SU-DHL-6 (cell line): ENCODE measurements around the gene LRRC18.

Experiments used
- H2AFZ ChIP-seq: fragments of 200-600 bp; sonication (generic); 2 replicates; pipeline ENCODE4 v1.6.1; 2014; ENCODE audit warnings: low read depth, mild to moderate bottlenecking, moderate library complexity, mixed read lengths, antibody characterized with exemption, low read length; ENCODE audit not compliant: severe bottlenecking
- H3F3A ChIP-seq: fragments of 200-600 bp; shearing (Covaris generic); 2 replicates; pipeline ENCODE4 v1.6.0; 2016; ENCODE audit warnings: antibody characterized with exemption, mild to moderate bottlenecking; ENCODE audit not compliant: insufficient read depth
- H3K27ac ChIP-seq: fragments of 200-600 bp; sonication (generic); 2 replicates; pipeline ENCODE4 v1.5.1; 2016; ENCODE audit warnings: low read depth, mild to moderate bottlenecking, low read length, moderate library complexity, mixed read lengths
- H3K27me3 ChIP-seq: fragments of 200-600 bp; sonication (generic), shearing (Covaris generic); 2 replicates; pipeline ENCODE4 v1.6.0; 2014; ENCODE audit warnings: mild to moderate bottlenecking, low read length
- H3K36me3 ChIP-seq: fragments of 200-600 bp; sonication (generic); 2 replicates; pipeline ENCODE4 v1.6.1; 2014; ENCODE audit warnings: mild to moderate bottlenecking, low read length, mixed read lengths
- H3K4me2 ChIP-seq: fragments of 300-600, 200-600 bp; shearing (Covaris generic), sonication (generic); 2 replicates; pipeline ENCODE4 v1.6.0; 2014; ENCODE audit warnings: low read length, low read depth, mild to moderate bottlenecking; ENCODE audit not compliant: poor library complexity, severe bottlenecking
- H3K4me3 ChIP-seq: fragments of 200-600 bp; sonication (generic); 2 replicates; pipeline ENCODE4 v1.5.1; 2014; ENCODE audit warnings: antibody characterized with exemption, low read length, mild to moderate bottlenecking, mixed read lengths; ENCODE audit not compliant: insufficient read depth, poor library complexity, severe bottlenecking
- H3K79me2 ChIP-seq: fragments of 200-600 bp; sonication (generic); 2 replicates; pipeline ENCODE4 v1.6.1; 2014; ENCODE audit warnings: mild to moderate bottlenecking, low read length, moderate library complexity; ENCODE audit not compliant: insufficient read depth
- H3K9ac ChIP-seq: fragments of 200-600 bp; sonication (generic); 2 replicates; pipeline ENCODE4 v1.7.0; 2014; ENCODE audit warnings: mild to moderate bottlenecking, low read length
- H3K9me2 ChIP-seq: fragments of 200-600 bp; sonication (generic); replicated peaks from 2 replicates; pipeline ENCODE4 v1.6.1; 2014; ENCODE audit warnings: low read length; ENCODE audit not compliant: insufficient read depth
- H3K9me3 ChIP-seq: fragments of 200-600 bp; sonication (generic); 2 replicates; pipeline ENCODE4 v1.6.1; 2014; ENCODE audit warnings: low read length, mixed read lengths; ENCODE audit not compliant: insufficient read depth
- H4K20me1 ChIP-seq: fragments of 200-600 bp; sonication (generic); 2 replicates; pipeline ENCODE4 v1.6.1; 2014; ENCODE audit warnings: low read depth, mild to moderate bottlenecking, antibody characterized with exemption, low read length, moderate library complexity, mixed read lengths
- CTCF ChIP-seq: fragments of 200-600 bp; sonication (generic); IDR thresholded peaks from one replicate; pipeline ENCODE4 v1.5.1; 2017; ENCODE audit warnings: antibody characterized with exemption, mild to moderate bottlenecking, low read length, moderate library complexity; ENCODE audit not compliant: insufficient read depth, poor library complexity, severe bottlenecking
- EZH2phosphoT487 ChIP-seq: fragments of 200-600 bp; sonication (generic), shearing (Covaris generic); conservative IDR thresholded peaks from 2 replicates; pipeline ENCODE4 v1.6.1; 2018; ENCODE audit warnings: mild to moderate bottlenecking, antibody characterized with exemption, low read length, moderate library complexity, mixed read lengths

The LRRC18 gene

GRCh38 chr10:48938990-48939536 is 577 bp downstream of the LRRC18 start:
- no peaks in the 10 kb centered on the region for H3K9me2 ChIP-seq
- H3F3A ChIP-seq: no peaks in the 10 kb centered on the region
- H3K27ac ChIP-seq: no peak overlapping the region
- no peaks in the 10 kb centered on the region for H3K79me2 ChIP-seq
- H3K4me3 ChIP-seq: no peak overlapping the region
- H3K27me3 ChIP-seq: no peaks in the 10 kb centered on the region
- H2AFZ ChIP-seq: no peak overlapping the region
- no peak overlapping the region for H3K9ac ChIP-seq
- no peak overlapping the region for H3K4me2 ChIP-seq
- H3K36me3 ChIP-seq: no peaks in the 10 kb centered on the region
- H4K20me1 ChIP-seq: no peaks in the 10 kb centered on the region
- no peaks in the 10 kb centered on the region for H3K9me3 ChIP-seq
- TF ChIP-seq CTCF: no peak
- no peak for TF ChIP-seq EZH2phosphoT487

- Histone ChIP-seq H3K79me2 (no peaks in the 10 kb centered on the region), H4K20me1 (no peaks in the 10 kb centered on the region), H3K36me3 (no peaks in the 10 kb centered on the region), H3K9ac (no peak overlapping the region), H3K4me3 (no peak overlapping the region), H2AFZ (no peak overlapping the region), H3K27me3 (no peaks in the 10 kb centered on the region), H3K4me2 (no peak overlapping the region), H3K9me2 (no peaks in the 10 kb centered on the region), H3K27ac (no peak overlapping the region), H3F3A (no peaks in the 10 kb centered on the region), H3K9me3 (no peaks in the 10 kb centered on the region)
- no peak for TF ChIP-seq CTCF
- TF ChIP-seq EZH2phosphoT487: no peak
These were observed 1.4 kb downstream of the LRRC18 start for GRCh38 chr10:48938281-48938680.

GRCh38 chr10:48937796-48938195 is 1.8 kb downstream of the LRRC18 start:
- H3K27ac ChIP-seq: no peak overlapping the region
- H3K4me3 ChIP-seq: no peak overlapping the region
- H3K79me2 ChIP-seq: no peaks in the 10 kb centered on the region
- TF ChIP-seq EZH2phosphoT487: no peak
- TF ChIP-seq CTCF: no peak
- H4K20me1 ChIP-seq: no peaks in the 10 kb centered on the region
- H2AFZ ChIP-seq: no peak overlapping the region
- no peaks in the 10 kb centered on the region for H3K36me3 ChIP-seq
- no peaks in the 10 kb centered on the region for H3K9me2 ChIP-seq
- no peaks in the 10 kb centered on the region for H3K9me3 ChIP-seq
- no peaks in the 10 kb centered on the region for H3K27me3 ChIP-seq
- no peak overlapping the region for H3K4me2 ChIP-seq
- H3K9ac ChIP-seq: no peak overlapping the region
- no peaks in the 10 kb centered on the region for H3F3A ChIP-seq
